CD4-positive, alpha-beta T cell treated with Interleukin-4 for 4 hours (primary cell): ENCODE measurements around the gene ZNF862.
"Not testable (repeated sequence)": the region's sequence is repeated elsewhere in the genome, so short reads cannot be mapped to it uniquely, and the experiment has no call there.

Source experiments
- DNase-seq: peaks from one replicate; pipeline ENCODE4 v3.0.0-alpha.2; 2020

ZNF862 gene

GRCh38 chr7:149825567-149826343 lies 12.4 kb upstream of the ZNF862 start:
- DNase-seq = no peak

DNA sequence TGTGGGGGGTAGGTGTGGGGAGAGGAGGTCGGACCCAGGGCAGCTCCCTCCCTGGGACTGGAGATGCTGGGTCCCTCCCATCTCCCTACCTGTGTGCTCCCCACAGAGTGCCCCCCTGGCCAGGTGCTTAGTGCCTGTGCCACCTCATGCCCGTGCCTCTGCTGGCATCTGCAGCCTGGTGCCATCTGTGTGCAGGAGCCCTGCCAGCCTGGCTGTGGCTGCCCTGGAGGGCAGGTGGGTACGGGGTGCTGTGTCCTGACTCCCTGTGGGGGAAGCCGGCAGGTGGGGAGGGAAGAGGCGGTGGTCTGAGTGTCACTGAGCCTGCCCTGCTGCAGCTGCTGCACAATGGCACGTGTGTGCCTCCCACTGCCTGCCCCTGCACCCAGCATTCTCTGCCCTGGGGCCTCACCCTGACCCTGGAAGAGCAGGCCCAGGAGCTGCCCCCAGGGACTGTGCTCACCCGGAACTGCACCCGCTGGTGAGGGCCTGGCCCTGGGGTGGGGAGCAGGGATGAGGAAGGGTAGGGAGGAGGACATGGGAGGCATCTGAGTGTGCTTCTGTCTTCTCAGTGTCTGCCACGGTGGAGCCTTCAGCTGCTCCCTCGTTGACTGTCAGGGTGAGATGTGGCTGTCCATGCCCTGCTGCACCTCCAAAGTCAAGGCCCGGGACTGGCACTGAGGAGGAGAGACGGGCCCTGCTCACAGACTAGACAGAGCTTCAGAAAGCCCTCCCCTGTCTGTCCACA lies 11.7 kb upstream of the ZNF862 start:
- DNase-seq = no peak

- DNase-seq = no peak
These were observed 10.8 kb upstream of the ZNF862 start for GRCh38 chr7:149827089-149827981.

DNA sequence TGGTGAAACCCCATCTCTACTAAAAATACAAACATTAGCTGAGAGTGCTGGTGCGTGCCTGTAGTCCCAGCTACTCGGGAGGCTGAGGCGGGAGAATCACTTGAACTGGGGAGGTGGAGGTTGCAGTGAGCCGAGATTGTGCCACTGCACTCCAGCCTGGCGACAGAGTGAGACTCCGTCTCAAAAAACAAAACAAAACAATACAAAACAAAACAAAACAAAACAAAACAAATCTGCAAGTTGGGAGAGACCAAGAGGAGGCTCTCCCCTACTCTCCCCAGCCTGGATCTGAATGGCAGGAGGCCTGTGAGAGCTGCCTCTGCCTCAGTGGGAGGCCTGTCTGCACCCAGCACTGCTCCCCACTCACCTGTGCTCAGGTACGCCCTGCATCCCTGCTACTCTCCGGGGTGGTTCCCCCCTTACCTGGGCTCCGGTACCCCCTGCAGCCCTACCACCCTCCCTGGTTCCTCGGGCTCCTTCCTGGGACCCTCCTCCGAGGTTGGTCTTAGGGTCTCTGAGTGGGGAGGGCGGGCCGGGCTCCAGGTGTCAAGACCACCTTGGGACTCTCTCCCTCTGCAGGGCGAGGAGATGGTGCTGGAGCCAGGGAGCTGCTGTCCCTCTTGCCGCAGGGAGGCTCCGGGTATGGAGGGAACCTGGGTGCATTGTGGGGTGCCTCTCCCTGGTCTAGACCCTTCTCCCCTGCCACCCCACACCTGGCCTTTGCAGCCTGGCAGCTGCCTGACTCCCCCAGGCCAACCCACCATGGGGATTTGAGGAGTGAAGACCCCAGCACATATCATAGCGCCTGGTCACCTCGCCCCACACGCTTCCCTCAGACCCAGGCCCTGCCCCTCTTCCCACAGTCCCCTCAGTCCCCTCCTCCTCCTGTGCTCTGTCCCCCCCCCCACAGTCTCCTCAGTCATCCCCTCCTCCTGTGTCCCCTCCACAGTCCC lies 9.5 kb upstream of the ZNF862 start:
- DNase-seq = no peak

DNA sequence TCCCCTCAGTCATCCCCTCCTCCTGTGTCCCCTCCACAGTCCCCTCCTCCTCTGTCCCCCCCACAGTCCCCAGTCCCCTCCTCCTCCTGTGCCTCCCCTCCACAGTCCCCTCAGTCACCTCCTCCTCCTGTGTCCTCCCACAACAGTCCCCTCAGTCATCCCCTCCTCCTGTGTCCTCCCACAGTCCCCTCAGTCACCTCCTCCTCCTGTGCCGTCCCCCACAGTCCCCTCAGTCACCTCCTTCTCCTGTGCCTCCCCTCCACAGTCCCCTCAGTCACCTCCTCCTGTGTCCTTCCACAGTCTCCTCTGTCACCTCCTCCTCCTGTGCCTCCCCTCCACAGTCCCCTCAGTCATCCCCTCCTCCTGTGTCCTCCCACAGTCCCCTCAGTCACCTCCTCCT lies 7.6 kb upstream of the ZNF862 start:
- DNase-seq = not testable (repeated sequence)

GRCh38 chr7:149830997-149831740 lies 7.0 kb upstream of the ZNF862 start:
- DNase-seq = no peak

DNA sequence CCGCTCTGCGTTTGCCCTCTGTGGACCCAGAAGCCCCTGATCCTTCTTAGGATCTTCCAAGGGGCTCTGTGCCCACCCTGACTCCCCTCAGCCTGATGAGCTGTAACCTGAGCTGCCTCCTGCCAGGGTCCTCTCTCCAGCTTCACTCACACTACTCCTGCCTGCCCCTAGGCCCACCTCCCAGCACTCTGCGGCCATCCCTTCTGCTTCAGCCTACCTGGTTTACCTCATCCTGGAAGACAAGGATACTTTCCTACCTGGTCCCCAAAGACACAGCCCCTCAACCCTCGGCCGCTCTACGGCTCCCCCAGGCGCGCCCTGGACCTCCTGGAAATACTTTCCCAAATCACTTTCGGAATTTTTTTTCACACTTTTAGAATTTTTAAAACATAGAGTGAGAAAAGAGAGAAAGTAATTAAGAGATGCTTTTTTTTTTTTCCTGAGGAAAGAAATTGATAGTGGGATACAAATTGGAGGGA lies 6.4 kb upstream of the ZNF862 start:
- DNase-seq = no peak

GRCh38 chr7:149832332-149833041 lies 5.7 kb upstream of the ZNF862 start:
- DNase-seq = no peak

DNA sequence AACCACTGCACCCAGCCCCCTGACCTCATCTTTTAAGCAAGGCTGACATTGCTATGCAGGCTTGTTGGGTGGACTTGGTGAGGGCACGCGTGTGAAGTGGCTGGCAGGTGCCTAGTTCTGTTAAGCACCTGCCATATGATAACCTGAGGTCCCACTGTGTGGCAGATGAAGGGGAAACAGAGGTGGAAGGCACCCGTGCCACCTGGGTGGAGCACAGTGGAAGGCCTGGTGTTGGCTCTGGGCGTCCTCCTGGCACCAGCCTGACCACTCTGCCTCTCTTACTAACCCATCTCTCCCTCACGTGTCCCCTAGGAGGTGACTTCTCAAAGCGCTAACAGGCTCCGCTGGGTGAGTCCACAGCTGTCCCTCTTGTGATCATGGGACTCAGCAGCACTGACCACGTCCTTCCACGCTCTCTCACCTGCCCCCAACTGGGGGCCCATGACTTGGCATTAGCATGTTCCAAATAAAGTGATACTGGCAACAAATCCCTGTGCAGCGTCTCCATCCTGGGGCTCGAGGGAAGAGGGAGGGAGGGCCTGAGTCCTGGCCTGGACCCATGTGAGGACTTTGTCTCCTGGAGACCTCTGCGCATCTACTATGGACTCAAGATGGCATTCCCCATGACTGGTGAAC lies 4.6 kb upstream of the ZNF862 start:
- no peak for DNase-seq

DNA sequence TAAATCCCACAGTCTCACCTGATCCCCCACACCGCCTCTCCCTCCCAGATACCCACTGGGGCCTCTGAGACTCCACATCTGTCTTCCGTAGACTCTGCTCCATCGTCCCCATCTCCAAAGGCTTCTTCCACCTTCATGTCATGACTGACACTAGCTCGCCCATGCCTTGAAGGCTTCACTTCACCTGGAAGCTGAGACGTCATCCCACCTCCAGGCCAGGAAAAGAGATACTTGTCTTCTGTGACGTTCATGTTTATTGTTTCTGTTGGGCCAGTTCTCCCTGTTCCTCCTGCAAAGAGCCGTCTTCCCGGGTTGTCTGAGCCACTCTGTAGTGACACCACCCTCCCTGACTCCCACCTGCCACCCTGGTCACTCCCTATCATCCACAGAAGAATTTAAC lies 3.6 kb upstream of the ZNF862 start:
- no peak for DNase-seq

- no peak for DNase-seq
These were observed 1.7 kb upstream of the ZNF862 start for GRCh38 chr7:149836434-149836833.

DNA sequence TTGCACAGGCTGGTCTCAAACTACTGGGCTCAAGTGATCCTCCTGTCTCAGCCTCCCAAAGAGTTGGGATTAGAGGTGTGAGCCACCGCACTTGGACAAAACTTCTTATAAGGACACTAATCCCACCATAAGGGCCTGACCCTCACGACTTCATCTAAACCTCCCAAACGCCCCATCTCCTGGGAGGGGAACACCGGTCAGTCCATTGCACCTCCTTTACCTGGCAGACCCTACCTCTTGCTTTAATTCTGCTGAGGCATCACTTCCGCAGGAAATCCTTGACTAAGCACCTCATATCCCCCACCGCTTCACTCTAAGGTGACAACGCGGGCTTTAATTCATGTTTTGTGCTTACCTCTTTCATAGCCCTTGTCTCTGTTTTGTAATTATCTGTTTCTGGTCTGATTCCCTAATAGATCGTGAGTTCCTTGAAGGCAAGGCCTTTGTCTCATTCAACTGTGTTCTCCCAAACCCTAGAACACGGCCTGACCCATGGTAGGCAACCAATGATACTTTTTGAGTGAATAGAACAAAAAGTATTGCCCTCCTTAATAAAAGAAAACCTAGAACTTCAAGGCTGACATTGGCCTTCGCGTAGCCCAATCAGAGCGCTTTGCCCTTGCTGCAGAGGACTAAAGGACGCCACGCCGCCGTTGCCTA lies 481 bp upstream of the ZNF862 start:
- DNase-seq = no peak

DNA sequence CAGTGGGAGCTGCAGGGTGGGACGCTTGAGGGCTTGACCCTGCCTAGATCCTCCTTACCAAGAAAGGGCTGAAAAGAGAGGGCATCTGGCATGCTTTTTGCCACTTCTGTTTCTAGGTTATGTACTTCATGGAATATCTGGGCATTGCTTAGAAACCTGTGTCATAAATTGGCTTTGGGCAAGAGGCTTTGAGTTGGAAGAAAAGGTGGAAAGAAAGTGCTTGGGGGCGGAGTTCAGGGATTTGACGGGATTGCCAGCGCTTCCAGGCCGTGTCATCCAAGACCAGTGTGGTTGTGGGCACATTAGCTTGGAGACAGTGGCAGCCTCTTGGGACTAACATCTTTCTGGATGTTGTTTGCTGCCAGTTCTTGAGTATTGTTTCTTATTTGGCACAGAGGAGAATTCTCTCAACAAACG lies 825 bp downstream of the ZNF862 start:
- DNase-seq = no peak

GRCh38 chr7:149839933-149840332 lies 1.8 kb downstream of the ZNF862 start:
- no peak for DNase-seq

DNA sequence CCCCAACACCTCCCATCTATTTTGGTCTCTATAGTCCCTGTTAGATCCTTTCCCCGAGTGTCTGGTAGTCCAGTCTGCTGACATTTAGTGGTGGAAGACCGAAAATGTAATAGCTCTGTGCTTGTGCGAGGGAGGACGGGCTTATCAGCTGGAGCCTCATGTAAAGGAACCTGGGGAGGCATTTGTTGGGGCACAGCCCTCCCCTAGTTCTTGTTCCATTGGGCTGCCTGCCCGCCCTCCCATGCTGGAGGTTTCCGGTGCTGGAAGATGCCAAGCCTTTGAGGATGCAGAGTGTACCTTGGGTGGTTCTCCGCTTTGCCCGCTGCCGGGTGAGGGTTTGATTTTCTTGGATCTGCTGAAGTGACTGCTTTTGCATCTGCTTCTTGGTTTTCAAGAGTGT lies 5.4 kb downstream of the ZNF862 start:
- no peak for DNase-seq

DNA sequence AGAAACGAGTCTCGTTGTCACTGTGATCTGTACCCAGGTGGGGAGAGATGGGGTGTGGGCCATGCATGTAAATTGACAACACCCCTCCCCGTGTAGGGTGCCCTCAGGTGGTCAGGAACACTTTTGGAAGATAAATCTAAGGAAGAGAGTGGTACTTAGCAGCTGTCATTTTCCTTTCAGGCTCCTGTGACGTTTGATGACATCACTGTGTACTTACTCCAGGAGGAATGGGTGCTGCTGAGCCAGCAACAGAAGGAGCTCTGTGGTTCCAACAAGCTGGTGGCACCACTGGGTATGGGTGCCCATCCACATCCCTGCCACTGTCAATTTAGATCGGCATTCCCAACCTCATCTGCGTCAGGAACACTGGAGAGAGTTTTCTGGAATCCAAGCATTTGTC lies 6.3 kb downstream of the ZNF862 start:
- DNase-seq = no peak

GRCh38 chr7:149845257-149845980 lies 7.2 kb downstream of the ZNF862 start:
- DNase-seq = no peak

DNA sequence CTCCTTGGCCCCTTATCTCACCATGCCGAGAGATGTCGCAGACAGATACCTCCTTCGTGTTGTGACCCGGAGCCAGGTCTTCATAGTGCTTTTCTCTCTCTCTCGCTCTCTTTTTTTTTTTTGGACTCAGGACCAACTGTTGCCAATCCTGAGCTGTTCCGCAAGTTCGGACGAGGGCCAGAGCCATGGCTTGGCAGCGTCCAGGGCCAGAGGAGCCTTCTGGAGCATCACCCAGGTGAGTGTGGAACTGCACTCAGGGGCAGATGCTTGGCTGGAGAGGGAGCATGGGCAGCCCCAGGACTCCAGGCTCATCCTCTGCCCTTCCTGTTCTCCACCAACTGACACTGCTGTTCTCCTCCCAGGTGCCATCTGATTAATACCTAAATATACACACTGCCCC lies 7.8 kb downstream of the ZNF862 start:
- DNase-seq = no peak
